SU-DHL-6 (cell line): ENCODE results near the gene ACTA1.

Source experiments
- EZH2phosphoT487 ChIP-seq: fragments of 200-600 bp; sonication (generic), shearing (Covaris generic); conservative IDR thresholded peaks from 2 replicates; pipeline ENCODE4 v1.6.1; 2018; ENCODE audit warnings: mild to moderate bottlenecking, antibody characterized with exemption, low read length, moderate library complexity, mixed read lengths
- TF ChIP-seq, protein P1 (sequence below): fragments of 200-600 bp; sonication (generic); IDR thresholded peaks from one replicate; pipeline ENCODE4 v1.5.1; 2017; ENCODE audit warnings: antibody characterized with exemption, mild to moderate bottlenecking, low read length, moderate library complexity; ENCODE audit not compliant: insufficient read depth, poor library complexity, severe bottlenecking

- TF ChIP-seq, protein P1, sequence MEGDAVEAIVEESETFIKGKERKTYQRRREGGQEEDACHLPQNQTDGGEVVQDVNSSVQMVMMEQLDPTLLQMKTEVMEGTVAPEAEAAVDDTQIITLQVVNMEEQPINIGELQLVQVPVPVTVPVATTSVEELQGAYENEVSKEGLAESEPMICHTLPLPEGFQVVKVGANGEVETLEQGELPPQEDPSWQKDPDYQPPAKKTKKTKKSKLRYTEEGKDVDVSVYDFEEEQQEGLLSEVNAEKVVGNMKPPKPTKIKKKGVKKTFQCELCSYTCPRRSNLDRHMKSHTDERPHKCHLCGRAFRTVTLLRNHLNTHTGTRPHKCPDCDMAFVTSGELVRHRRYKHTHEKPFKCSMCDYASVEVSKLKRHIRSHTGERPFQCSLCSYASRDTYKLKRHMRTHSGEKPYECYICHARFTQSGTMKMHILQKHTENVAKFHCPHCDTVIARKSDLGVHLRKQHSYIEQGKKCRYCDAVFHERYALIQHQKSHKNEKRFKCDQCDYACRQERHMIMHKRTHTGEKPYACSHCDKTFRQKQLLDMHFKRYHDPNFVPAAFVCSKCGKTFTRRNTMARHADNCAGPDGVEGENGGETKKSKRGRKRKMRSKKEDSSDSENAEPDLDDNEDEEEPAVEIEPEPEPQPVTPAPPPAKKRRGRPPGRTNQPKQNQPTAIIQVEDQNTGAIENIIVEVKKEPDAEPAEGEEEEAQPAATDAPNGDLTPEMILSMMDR = no peak
- no peak for TF ChIP-seq EZH2phosphoT487
Measured at GRCh38 chr1:229402993-229403392, 30.9 kb downstream of the ACTA1 start.
